HG02885 (cell line): ENCODE measurements around the gene IL16.
A peak's percentile ranks its signal among the peaks of the same experiment; 100 is the strongest.

Experiments
- ATAC-seq: cut with Tn5 transposase; IDR thresholded peaks from one replicate; pipeline ENCODE4 v1.9.1; 2021; ENCODE audit warnings: mild to moderate bottlenecking; ENCODE audit not compliant: unreplicated experiment, poor library complexity

The IL16 gene

GRCh38 chr15:81286621-81287121 is 90.0 kb downstream of the IL16 start:
- ATAC-seq, result peak; percentile 73

DNA sequence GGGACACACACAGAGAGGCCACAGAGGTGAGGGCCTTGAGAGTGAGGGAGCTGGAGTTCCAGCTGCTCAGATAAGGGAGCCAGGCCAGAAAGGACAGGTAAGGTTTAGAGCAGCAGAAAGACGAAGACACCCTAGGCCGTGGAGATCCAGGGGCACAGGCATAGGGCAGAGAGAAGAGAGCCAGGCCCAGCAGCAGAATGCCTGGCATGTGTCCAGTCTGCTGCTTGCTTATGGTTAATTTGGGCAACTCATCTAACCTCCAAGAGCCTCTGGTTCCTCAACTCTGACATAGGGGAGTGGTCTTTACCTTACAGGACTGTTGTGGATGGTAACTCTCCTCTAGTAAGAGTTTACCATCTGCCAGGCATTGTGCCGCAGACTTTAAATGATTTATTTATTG is 91.4 kb downstream of the IL16 start:
- no peak for ATAC-seq

- ATAC-seq, result no peak
Measured at GRCh38 chr15:81288616-81289015, 91.9 kb downstream of the IL16 start.

GRCh38 chr15:81289910-81290309 is 93.2 kb downstream of the IL16 start:
- no peak for ATAC-seq

DNA sequence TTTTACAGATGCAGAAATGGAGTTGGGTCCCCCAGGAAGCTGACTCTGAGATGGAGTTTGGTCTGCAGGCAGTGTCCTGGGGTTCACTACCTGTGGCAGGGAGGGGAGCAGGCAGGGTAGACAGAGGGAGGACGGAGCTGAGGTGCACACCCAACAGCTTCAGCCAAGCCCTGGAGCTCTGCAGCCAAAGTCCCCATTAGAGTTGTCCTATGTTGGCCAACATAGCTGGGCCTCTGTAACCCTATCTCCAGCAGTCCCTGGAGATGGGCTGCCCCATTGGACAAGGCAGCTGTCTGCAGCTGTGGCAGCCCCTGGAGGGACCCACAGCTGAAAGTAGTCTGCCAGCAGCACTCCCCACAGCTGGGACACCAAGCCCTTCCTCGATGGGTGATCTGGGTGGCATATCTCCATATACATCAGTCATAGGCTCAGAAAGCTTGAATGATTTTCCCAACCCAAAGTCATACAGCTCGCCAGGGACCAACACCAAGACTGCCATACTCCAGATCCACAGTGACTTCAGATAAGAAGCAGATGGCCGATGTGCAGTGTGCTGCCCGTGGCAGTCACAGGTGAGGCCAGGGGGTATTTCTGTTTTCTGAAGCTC is 95.3 kb downstream of the IL16 start:
- no peak for ATAC-seq

DNA sequence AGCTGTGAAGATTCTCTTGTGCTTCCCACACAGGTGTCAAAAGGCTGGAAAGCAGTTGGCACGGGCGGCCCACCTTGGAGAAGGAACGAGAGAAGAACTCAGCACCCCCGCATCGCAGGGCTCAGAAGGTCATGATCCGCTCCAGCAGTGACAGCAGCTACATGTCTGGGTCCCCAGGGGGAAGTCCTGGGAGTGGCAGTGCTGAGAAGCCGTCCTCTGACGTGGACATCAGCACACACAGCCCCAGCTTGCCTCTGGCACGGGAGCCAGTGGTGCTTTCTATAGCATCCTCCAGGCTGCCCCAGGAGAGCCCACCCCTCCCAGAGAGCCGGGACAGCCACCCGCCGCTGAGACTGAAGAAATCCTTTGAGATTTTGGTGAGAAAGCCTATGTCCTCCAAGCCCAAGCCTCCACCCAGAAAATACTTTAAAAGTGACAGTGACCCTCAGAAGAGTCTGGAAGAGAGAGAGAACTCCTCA is 95.9 kb downstream of the IL16 start:
- ATAC-seq, result peak; percentile 43

DNA sequence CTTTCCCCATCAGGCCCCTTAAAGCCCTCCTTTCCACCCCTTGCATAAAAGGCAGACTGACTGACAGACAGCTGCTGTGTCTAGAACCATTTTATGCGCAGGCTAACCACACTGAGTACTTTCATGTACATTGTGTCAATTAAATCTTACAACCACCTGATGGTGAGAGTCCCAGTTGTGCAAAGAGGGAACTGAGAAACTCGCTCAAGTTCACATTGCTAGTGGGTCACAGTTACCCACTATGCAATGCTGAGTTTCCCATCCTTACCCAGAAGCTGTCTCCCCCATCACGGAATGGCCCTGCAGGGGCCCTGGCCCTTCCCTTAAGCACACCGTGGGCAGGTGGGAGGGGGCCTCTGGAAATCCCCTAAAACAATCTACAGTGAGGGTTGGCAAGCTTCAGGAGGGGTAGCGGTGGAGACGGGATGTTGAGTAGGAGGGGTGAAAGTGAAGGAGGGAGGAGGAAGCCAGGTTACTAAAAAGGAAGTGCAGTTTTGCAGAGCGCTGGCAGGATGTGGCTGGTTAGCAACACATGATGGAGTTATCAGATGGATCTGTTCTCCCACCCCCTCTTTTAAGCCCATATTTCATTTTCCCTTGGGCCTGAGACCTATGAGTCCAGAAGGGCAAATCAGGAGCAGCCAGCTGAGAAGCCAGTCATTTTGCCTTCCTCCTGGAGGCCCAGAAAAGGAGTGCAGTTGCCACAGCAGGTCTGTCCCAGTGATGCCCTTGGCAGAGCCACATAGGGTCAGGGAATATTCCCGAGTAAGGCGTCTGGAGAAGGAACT is 97.2 kb downstream of the IL16 start:
- peak; percentile 63 for ATAC-seq

- ATAC-seq, result no peak
Measured at GRCh38 chr15:81294516-81294880, 97.8 kb downstream of the IL16 start.

- no peak for ATAC-seq
Measured at GRCh38 chr15:81295486-81296121, 98.9 kb downstream of the IL16 start.

DNA sequence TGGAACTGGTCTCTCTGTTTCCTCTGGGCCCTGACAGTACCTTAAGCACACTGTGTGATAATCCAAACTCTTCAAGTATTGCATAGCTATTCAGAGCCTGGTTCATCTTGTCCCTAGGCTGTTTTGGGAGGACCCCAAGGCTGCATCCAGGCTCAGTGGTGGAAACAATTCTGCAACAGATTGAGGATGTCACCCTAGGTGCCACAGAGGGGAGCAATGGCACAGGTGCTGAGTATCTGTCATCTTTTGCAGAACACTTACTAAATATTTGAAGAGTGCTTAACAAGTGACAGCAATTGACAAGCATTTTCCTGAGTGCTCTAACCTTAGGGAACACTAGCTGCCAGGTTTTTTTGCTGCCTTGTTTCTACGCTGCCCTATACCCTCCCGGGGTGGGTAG is 99.5 kb downstream of the IL16 start:
- no peak for ATAC-seq

- ATAC-seq, result peak; percentile 49
Measured at GRCh38 chr15:81296673-81297072, 100.0 kb downstream of the IL16 start.

- ATAC-seq, result no peak
Measured at GRCh38 chr15:81297147-81297572, 100.5 kb downstream of the IL16 start.

GRCh38 chr15:81297603-81298575 is 101.2 kb downstream of the IL16 start:
- no peak for ATAC-seq

GRCh38 chr15:81298611-81299010 is 101.9 kb downstream of the IL16 start:
- no peak for ATAC-seq

GRCh38 chr15:81299156-81299555 is 102.5 kb downstream of the IL16 start:
- ATAC-seq, result no peak

DNA sequence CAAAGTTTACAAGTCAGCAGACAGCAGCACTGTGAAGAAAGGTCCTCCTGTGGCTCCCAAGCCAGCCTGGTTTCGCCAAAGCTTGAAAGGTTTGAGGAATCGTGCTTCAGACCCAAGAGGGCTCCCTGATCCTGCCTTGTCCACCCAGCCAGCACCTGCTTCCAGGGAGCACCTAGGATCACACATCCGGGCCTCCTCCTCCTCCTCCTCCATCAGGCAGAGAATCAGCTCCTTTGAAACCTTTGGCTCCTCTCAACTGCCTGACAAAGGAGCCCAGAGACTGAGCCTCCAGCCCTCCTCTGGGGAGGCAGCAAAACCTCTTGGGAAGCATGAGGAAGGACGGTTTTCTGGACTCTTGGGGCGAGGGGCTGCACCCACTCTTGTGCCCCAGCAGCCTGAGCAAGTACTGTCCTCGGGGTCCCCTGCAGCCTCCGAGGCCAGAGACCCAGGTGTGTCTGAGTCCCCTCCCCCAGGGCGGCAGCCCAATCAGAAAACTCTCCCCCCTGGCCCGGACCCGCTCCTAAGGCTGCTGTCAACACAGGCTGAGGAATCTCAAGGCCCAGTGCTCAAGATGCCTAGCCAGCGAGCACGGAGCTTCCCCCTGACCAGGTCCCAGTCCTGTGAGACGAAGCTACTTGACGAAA is 103.1 kb downstream of the IL16 start:
- ATAC-seq, result no peak

DNA sequence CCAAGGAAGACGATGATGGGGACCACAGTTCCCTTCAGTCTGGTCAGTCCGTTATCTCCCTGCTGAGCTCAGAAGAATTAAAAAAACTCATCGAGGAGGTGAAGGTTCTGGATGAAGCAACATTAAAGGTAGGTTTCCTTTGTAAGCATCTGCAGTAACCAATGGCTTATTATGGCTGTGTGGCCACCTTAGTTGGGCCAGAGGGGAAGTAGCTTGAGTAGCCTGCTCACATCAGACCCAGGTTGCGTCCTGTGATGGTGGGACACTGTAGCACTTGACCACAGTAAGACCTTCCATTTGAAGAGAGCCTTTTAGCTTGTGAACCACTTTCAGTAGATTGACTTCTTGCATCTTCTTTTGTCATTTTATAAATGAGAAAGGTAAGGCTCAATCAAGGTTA is 104.7 kb downstream of the IL16 start:
- peak; percentile 22 for ATAC-seq

DNA sequence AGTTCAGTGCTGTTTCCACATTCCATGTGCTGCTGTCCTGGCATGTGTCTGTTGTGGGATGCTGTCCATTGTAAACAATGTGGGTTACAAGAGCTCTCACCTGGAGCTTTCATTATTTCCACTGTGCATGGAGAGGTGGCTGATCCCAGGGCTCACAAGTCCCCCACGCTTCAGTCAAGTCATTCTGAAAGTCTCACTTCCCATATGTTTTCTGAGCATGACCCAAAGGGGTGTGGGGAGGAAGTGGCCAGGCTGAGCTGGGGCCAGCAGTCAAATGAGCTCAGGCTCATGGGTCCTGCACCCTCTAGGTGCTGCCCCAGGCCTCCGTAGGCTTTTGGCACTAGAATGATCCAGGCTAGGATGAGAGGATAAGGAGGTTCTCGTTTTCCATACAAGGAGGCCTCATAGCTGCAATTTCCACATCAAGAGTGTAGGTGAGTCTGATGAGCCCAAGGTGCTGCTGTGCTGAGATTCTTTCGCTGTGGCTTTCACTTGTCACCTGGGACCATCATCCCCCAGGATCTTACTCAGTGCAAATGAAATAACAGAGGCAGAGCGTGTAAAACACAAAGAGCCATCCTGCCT is 105.2 kb downstream of the IL16 start:
- ATAC-seq, result peak; percentile 78

GRCh38 chr15:81302701-81303109 is 106.0 kb downstream of the IL16 start:
- ATAC-seq, result no peak
